ENCODE results near the gene CD300LB. TPM values are rescaled to one million over a fixed set of nuclear protein-coding genes. Genes with fewer than 3 reads are reported as not detected.
"Not testable (repeated sequence)": the region's sequence is repeated elsewhere in the genome, so short reads cannot be mapped to it uniquely, and the experiment has no call there.

The CD300LB gene
- polyA plus RNA-seq, 2 donors, result 0.06 to 0.11 TPM

- WGBS, 2 donors, result 80 to 82% methylated on average over 2 of the region's 2 CpGs
- Histone ChIP-seq H3K9me3 (ENCODE audit: control insufficient read depth in 2 of 2, insufficient read depth in 1 of 2, low read depth in 1 of 2, low read length in 1 of 2) (no peaks in the 10 kb centered on the region), H3K27ac (ENCODE audit: low read depth in 2 of 2, low read length in 1 of 2) (no peak within 1 kb of the TSS), H3K27me3 (ENCODE audit: control insufficient read depth in 1 of 2, insufficient read depth in 2 of 2, low read length in 2 of 2) (no peaks in the 10 kb centered on the region), H3K4me3 (ENCODE audit: low read depth in 1 of 2, low read length in 2 of 2) (no peak within 1 kb of the TSS), H3K36me3 (ENCODE audit: control insufficient read depth in 2 of 2, insufficient read depth in 2 of 2, low read length in 1 of 2) (no peaks in the 10 kb centered on the region), H3K4me1 (ENCODE audit: control insufficient read depth in 2 of 2, insufficient read depth in 2 of 2, low read length in 1 of 2) (peaks cover 0 to 11% of the 10 kb centered on the region in 2 donors)
Observed at GRCh38 chr17:74567397-74567796, 36.1 kb upstream of the CD300LB start, which contains the start of gene CD300H. CD300H (minus strand) TSS chr17:74567509.

GRCh38 chr17:74566132-74566753 is 35.0 kb upstream of the CD300LB start:
- no peak overlapping the region for H3K27ac ChIP-seq (ENCODE audit: low read depth in 2 of 2, low read length in 1 of 2)
- 40 to 41% methylated on average over 9 of the region's 9 CpGs for WGBS, 2 donors

GRCh38 chr17:74565126-74565525 is 33.9 kb upstream of the CD300LB start:
- Histone ChIP-seq H3K4me1 (ENCODE audit: control insufficient read depth in 2 of 2, insufficient read depth in 2 of 2, low read length in 1 of 2) (peaks cover 0 to 11% of the 10 kb centered on the region in 2 donors), H3K27me3 (ENCODE audit: control insufficient read depth in 1 of 2, insufficient read depth in 2 of 2, low read length in 2 of 2) (no peaks in the 10 kb centered on the region), H3K4me3 (ENCODE audit: low read depth in 1 of 2, low read length in 2 of 2) (no peak overlapping the region), H3K9me3 (ENCODE audit: control insufficient read depth in 2 of 2, insufficient read depth in 1 of 2, low read depth in 1 of 2, low read length in 1 of 2) (no peaks in the 10 kb centered on the region), H3K36me3 (ENCODE audit: control insufficient read depth in 2 of 2, insufficient read depth in 2 of 2, low read length in 1 of 2) (no peaks in the 10 kb centered on the region), H3K27ac (ENCODE audit: low read depth in 2 of 2, low read length in 1 of 2) (no peak overlapping the region)
- WGBS, 2 donors, result 31 to 43% methylated on average over 5 of the region's 5 CpGs

More at GRCh38 chr17:74566132-74566753, 35.0 kb upstream of the CD300LB start:
- H3K27me3 ChIP-seq (ENCODE audit: control insufficient read depth in 1 of 2, insufficient read depth in 2 of 2, low read length in 2 of 2), result no peaks in the 10 kb centered on the region
- H3K4me1 ChIP-seq (ENCODE audit: control insufficient read depth in 2 of 2, insufficient read depth in 2 of 2, low read length in 1 of 2), result peaks cover 0 to 11% of the 10 kb centered on the region in 2 donors
- H3K36me3 ChIP-seq (ENCODE audit: control insufficient read depth in 2 of 2, insufficient read depth in 2 of 2, low read length in 1 of 2), result no peaks in the 10 kb centered on the region
- H3K4me3 ChIP-seq (ENCODE audit: low read depth in 1 of 2, low read length in 2 of 2), result no peak overlapping the region
- no peaks in the 10 kb centered on the region for H3K9me3 ChIP-seq (ENCODE audit: control insufficient read depth in 2 of 2, insufficient read depth in 1 of 2, low read depth in 1 of 2, low read length in 1 of 2)

GRCh38 chr17:74563358-74563757 is 32.1 kb upstream of the CD300LB start:
- WGBS, 2 donors, result 89 to 95% methylated on average over 1 of the region's 1 CpG
- H3K27ac ChIP-seq (ENCODE audit: low read depth in 2 of 2, low read length in 1 of 2), result no peak overlapping the region
- H3K9me3 ChIP-seq (ENCODE audit: control insufficient read depth in 2 of 2, insufficient read depth in 1 of 2, low read depth in 1 of 2, low read length in 1 of 2), result no peaks in the 10 kb centered on the region
- no peak overlapping the region for H3K4me3 ChIP-seq (ENCODE audit: low read depth in 1 of 2, low read length in 2 of 2)
- no peaks in the 10 kb centered on the region for H3K27me3 ChIP-seq (ENCODE audit: control insufficient read depth in 1 of 2, insufficient read depth in 2 of 2, low read length in 2 of 2)
- no peaks in the 10 kb centered on the region for H3K4me1 ChIP-seq (ENCODE audit: control insufficient read depth in 2 of 2, insufficient read depth in 2 of 2, low read length in 1 of 2)
- H3K36me3 ChIP-seq (ENCODE audit: control insufficient read depth in 2 of 2, insufficient read depth in 2 of 2, low read length in 1 of 2), result no peaks in the 10 kb centered on the region

GRCh38 chr17:74561586-74561985 is 30.3 kb upstream of the CD300LB start:
- H3K27ac ChIP-seq (ENCODE audit: low read depth in 2 of 2, low read length in 1 of 2), result no peak overlapping the region
- no peaks in the 10 kb centered on the region for H3K4me1 ChIP-seq (ENCODE audit: control insufficient read depth in 2 of 2, insufficient read depth in 2 of 2, low read length in 1 of 2)
- H3K27me3 ChIP-seq (ENCODE audit: control insufficient read depth in 1 of 2, insufficient read depth in 2 of 2, low read length in 2 of 2), result no peaks in the 10 kb centered on the region
- H3K4me3 ChIP-seq (ENCODE audit: low read depth in 1 of 2, low read length in 2 of 2), result no peak overlapping the region
- H3K36me3 ChIP-seq (ENCODE audit: control insufficient read depth in 2 of 2, insufficient read depth in 2 of 2, low read length in 1 of 2), result no peaks in the 10 kb centered on the region
- H3K9me3 ChIP-seq (ENCODE audit: control insufficient read depth in 2 of 2, insufficient read depth in 1 of 2, low read depth in 1 of 2, low read length in 1 of 2), result no peaks in the 10 kb centered on the region
- 65 to 69% methylated on average over 3 of the region's 3 CpGs for WGBS, 2 donors

- H3K4me1 ChIP-seq (ENCODE audit: control insufficient read depth in 2 of 2, insufficient read depth in 2 of 2, low read length in 1 of 2), result no peaks in the 10 kb centered on the region
- H3K4me3 ChIP-seq (ENCODE audit: low read depth in 1 of 2, low read length in 2 of 2), result no peak overlapping the region
- H3K9me3 ChIP-seq (ENCODE audit: control insufficient read depth in 2 of 2, insufficient read depth in 1 of 2, low read depth in 1 of 2, low read length in 1 of 2), result no peaks in the 10 kb centered on the region
- 67 to 75% methylated on average over 6 of the region's 6 CpGs for WGBS, 2 donors
- H3K36me3 ChIP-seq (ENCODE audit: control insufficient read depth in 2 of 2, insufficient read depth in 2 of 2, low read length in 1 of 2), result no peaks in the 10 kb centered on the region
- no peaks in the 10 kb centered on the region for H3K27me3 ChIP-seq (ENCODE audit: control insufficient read depth in 1 of 2, insufficient read depth in 2 of 2, low read length in 2 of 2)
- H3K27ac ChIP-seq (ENCODE audit: low read depth in 2 of 2, low read length in 1 of 2), result no peak overlapping the region
Observed at GRCh38 chr17:74558882-74559519, 27.7 kb upstream of the CD300LB start.

- 76 to 83% methylated on average over 4 of the region's 4 CpGs for WGBS, 2 donors
- H3K9me3 ChIP-seq (ENCODE audit: control insufficient read depth in 2 of 2, insufficient read depth in 1 of 2, low read depth in 1 of 2, low read length in 1 of 2); H3K4me1 ChIP-seq (ENCODE audit: control insufficient read depth in 2 of 2, insufficient read depth in 2 of 2, low read length in 1 of 2); H3K27ac ChIP-seq (ENCODE audit: low read depth in 2 of 2, low read length in 1 of 2); H3K27me3 ChIP-seq (ENCODE audit: control insufficient read depth in 1 of 2, insufficient read depth in 2 of 2, low read length in 2 of 2); H3K4me3 ChIP-seq (ENCODE audit: low read depth in 1 of 2, low read length in 2 of 2); H3K36me3 ChIP-seq (ENCODE audit: control insufficient read depth in 2 of 2, insufficient read depth in 2 of 2, low read length in 1 of 2): not testable (repeated sequence)
Observed at GRCh38 chr17:74558402-74558801, 27.1 kb upstream of the CD300LB start.

GRCh38 chr17:74555427-74555940 is 24.2 kb upstream of the CD300LB start:
- H3K9me3 ChIP-seq (ENCODE audit: control insufficient read depth in 2 of 2, insufficient read depth in 1 of 2, low read depth in 1 of 2, low read length in 1 of 2), result peaks cover 0 to 2% of the 10 kb centered on the region in 2 donors
- no peak overlapping the region for H3K4me3 ChIP-seq (ENCODE audit: low read depth in 1 of 2, low read length in 2 of 2)
- no peaks in the 10 kb centered on the region for H3K36me3 ChIP-seq (ENCODE audit: control insufficient read depth in 2 of 2, insufficient read depth in 2 of 2, low read length in 1 of 2)
- no peaks in the 10 kb centered on the region for H3K4me1 ChIP-seq (ENCODE audit: control insufficient read depth in 2 of 2, insufficient read depth in 2 of 2, low read length in 1 of 2)
- H3K27me3 ChIP-seq (ENCODE audit: control insufficient read depth in 1 of 2, insufficient read depth in 2 of 2, low read length in 2 of 2), result no peaks in the 10 kb centered on the region
- 69 to 71% methylated on average over 7 of the region's 7 CpGs for WGBS, 2 donors
- no peak overlapping the region for H3K27ac ChIP-seq (ENCODE audit: low read depth in 2 of 2, low read length in 1 of 2)

GRCh38 chr17:74554909-74555308 is 23.6 kb upstream of the CD300LB start:
- Histone ChIP-seq H3K27me3 (ENCODE audit: control insufficient read depth in 1 of 2, insufficient read depth in 2 of 2, low read length in 2 of 2) (no peaks in the 10 kb centered on the region), H3K4me1 (ENCODE audit: control insufficient read depth in 2 of 2, insufficient read depth in 2 of 2, low read length in 1 of 2) (no peaks in the 10 kb centered on the region), H3K4me3 (ENCODE audit: low read depth in 1 of 2, low read length in 2 of 2) (no peak overlapping the region), H3K36me3 (ENCODE audit: control insufficient read depth in 2 of 2, insufficient read depth in 2 of 2, low read length in 1 of 2) (no peaks in the 10 kb centered on the region), H3K27ac (ENCODE audit: low read depth in 2 of 2, low read length in 1 of 2) (no peak overlapping the region), H3K9me3 (ENCODE audit: control insufficient read depth in 2 of 2, insufficient read depth in 1 of 2, low read depth in 1 of 2, low read length in 1 of 2) (peaks cover 0 to 2% of the 10 kb centered on the region in 2 donors)
- WGBS, 2 donors, result 69 to 71% methylated on average over 6 of the region's 6 CpGs

- H3K4me3 ChIP-seq (ENCODE audit: low read depth in 1 of 2, low read length in 2 of 2), result no peak overlapping the region
- 29 to 42% methylated on average over 7 of the region's 7 CpGs for WGBS, 2 donors
- H3K9me3 ChIP-seq (ENCODE audit: control insufficient read depth in 2 of 2, insufficient read depth in 1 of 2, low read depth in 1 of 2, low read length in 1 of 2), result peaks cover 0 to 2% of the 10 kb centered on the region in 2 donors
- no peaks in the 10 kb centered on the region for H3K4me1 ChIP-seq (ENCODE audit: control insufficient read depth in 2 of 2, insufficient read depth in 2 of 2, low read length in 1 of 2)
- no peak overlapping the region for H3K27ac ChIP-seq (ENCODE audit: low read depth in 2 of 2, low read length in 1 of 2)
- no peaks in the 10 kb centered on the region for H3K27me3 ChIP-seq (ENCODE audit: control insufficient read depth in 1 of 2, insufficient read depth in 2 of 2, low read length in 2 of 2)
- H3K36me3 ChIP-seq (ENCODE audit: control insufficient read depth in 2 of 2, insufficient read depth in 2 of 2, low read length in 1 of 2), result no peaks in the 10 kb centered on the region
Observed at GRCh38 chr17:74552037-74552436, 20.8 kb upstream of the CD300LB start.
